ENCODE results near the gene ANKRD33B.
A peak's percentile ranks its signal among the peaks of the same experiment; 100 is the strongest.

The ANKRD33B gene

GRCh38 chr5:10688651-10689171, 124.8 kb downstream of the ANKRD33B start:
- DNase-seq (ENCODE audit: extremely low read depth in 1 of 2, low read depth in 1 of 2) = no peak

GRCh38 chr5:10689391-10690081, 125.7 kb downstream of the ANKRD33B start:
- DNase-seq (ENCODE audit: extremely low read depth in 1 of 2, low read depth in 1 of 2) = peak in 1 of 2 donors; percentile 20

GRCh38 chr5:10690460-10691440, 126.9 kb downstream of the ANKRD33B start:
- no peak for DNase-seq (ENCODE audit: extremely low read depth in 1 of 2, low read depth in 1 of 2)

GRCh38 chr5:10691826-10692785, 128.2 kb downstream of the ANKRD33B start:
- no peak for DNase-seq (ENCODE audit: extremely low read depth in 1 of 2, low read depth in 1 of 2)

GRCh38 chr5:10695055-10695649, 131.3 kb downstream of the ANKRD33B start:
- DNase-seq (ENCODE audit: extremely low read depth in 1 of 2, low read depth in 1 of 2) = no peak

- no peak for DNase-seq (ENCODE audit: extremely low read depth in 1 of 2, low read depth in 1 of 2)
These were observed 132.1 kb downstream of the ANKRD33B start for GRCh38 chr5:10695759-10696543.

GRCh38 chr5:10699281-10699874, 135.5 kb downstream of the ANKRD33B start:
- no peak for DNase-seq (ENCODE audit: extremely low read depth in 1 of 2, low read depth in 1 of 2)

- no peak for DNase-seq (ENCODE audit: extremely low read depth in 1 of 2, low read depth in 1 of 2)
These were observed 136.1 kb downstream of the ANKRD33B start for GRCh38 chr5:10699987-10700386.

GRCh38 chr5:10700516-10700915, 136.6 kb downstream of the ANKRD33B start:
- DNase-seq (ENCODE audit: extremely low read depth in 1 of 2, low read depth in 1 of 2) = no peak

- no peak for DNase-seq (ENCODE audit: extremely low read depth in 1 of 2, low read depth in 1 of 2)
These were observed 137.7 kb downstream of the ANKRD33B start for GRCh38 chr5:10701567-10702039.

- no peak for DNase-seq (ENCODE audit: extremely low read depth in 1 of 2, low read depth in 1 of 2)
These were observed 138.3 kb downstream of the ANKRD33B start for GRCh38 chr5:10702040-10702629.

- DNase-seq (ENCODE audit: extremely low read depth in 1 of 2, low read depth in 1 of 2) = no peak
These were observed 139.1 kb downstream of the ANKRD33B start for GRCh38 chr5:10702911-10703491.

GRCh38 chr5:10703676-10704075, 139.8 kb downstream of the ANKRD33B start:
- no peak for DNase-seq (ENCODE audit: extremely low read depth in 1 of 2, low read depth in 1 of 2)

- no peak for DNase-seq (ENCODE audit: extremely low read depth in 1 of 2, low read depth in 1 of 2)
These were observed 141.2 kb downstream of the ANKRD33B start for GRCh38 chr5:10704949-10705621.

GRCh38 chr5:10705747-10706146, 141.9 kb downstream of the ANKRD33B start:
- DNase-seq (ENCODE audit: extremely low read depth in 1 of 2, low read depth in 1 of 2) = no peak

GRCh38 chr5:10706326-10706725, 142.5 kb downstream of the ANKRD33B start:
- no peak for DNase-seq (ENCODE audit: extremely low read depth in 1 of 2, low read depth in 1 of 2)

Measured in stimulated activated CD8-positive, alpha-beta memory T cell treated with anti-CD3 and anti-CD28 coated beads, Interleukin-7, amount 100 ng/mL, for 48 hours (primary cell).